ENCODE data around the gene ABLIM1. TPM values are rescaled to one million over a fixed set of nuclear protein-coding genes. Genes with fewer than 3 reads are reported as not detected.

ABLIM1 gene
- total RNA-seq, 1 experiment from 2014 or later, result 62.1 TPM

GRCh38 chr10:114635797-114636550, 22.1 kb downstream of the ABLIM1 start (continued):
- TF ChIP-seq, protein P1, sequence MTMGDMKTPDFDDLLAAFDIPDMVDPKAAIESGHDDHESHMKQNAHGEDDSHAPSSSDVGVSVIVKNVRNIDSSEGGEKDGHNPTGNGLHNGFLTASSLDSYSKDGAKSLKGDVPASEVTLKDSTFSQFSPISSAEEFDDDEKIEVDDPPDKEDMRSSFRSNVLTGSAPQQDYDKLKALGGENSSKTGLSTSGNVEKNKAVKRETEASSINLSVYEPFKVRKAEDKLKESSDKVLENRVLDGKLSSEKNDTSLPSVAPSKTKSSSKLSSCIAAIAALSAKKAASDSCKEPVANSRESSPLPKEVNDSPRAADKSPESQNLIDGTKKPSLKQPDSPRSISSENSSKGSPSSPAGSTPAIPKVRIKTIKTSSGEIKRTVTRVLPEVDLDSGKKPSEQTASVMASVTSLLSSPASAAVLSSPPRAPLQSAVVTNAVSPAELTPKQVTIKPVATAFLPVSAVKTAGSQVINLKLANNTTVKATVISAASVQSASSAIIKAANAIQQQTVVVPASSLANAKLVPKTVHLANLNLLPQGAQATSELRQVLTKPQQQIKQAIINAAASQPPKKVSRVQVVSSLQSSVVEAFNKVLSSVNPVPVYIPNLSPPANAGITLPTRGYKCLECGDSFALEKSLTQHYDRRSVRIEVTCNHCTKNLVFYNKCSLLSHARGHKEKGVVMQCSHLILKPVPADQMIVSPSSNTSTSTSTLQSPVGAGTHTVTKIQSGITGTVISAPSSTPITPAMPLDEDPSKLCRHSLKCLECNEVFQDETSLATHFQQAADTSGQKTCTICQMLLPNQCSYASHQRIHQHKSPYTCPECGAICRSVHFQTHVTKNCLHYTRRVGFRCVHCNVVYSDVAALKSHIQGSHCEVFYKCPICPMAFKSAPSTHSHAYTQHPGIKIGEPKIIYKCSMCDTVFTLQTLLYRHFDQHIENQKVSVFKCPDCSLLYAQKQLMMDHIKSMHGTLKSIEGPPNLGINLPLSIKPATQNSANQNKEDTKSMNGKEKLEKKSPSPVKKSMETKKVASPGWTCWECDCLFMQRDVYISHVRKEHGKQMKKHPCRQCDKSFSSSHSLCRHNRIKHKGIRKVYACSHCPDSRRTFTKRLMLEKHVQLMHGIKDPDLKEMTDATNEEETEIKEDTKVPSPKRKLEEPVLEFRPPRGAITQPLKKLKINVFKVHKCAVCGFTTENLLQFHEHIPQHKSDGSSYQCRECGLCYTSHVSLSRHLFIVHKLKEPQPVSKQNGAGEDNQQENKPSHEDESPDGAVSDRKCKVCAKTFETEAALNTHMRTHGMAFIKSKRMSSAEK (CRISPR knock-in tag; IDR thresholded peaks at IDR 0.05; ENCODE audit: borderline replicate concordance), result no peak
- TF ChIP-seq, protein P2, sequence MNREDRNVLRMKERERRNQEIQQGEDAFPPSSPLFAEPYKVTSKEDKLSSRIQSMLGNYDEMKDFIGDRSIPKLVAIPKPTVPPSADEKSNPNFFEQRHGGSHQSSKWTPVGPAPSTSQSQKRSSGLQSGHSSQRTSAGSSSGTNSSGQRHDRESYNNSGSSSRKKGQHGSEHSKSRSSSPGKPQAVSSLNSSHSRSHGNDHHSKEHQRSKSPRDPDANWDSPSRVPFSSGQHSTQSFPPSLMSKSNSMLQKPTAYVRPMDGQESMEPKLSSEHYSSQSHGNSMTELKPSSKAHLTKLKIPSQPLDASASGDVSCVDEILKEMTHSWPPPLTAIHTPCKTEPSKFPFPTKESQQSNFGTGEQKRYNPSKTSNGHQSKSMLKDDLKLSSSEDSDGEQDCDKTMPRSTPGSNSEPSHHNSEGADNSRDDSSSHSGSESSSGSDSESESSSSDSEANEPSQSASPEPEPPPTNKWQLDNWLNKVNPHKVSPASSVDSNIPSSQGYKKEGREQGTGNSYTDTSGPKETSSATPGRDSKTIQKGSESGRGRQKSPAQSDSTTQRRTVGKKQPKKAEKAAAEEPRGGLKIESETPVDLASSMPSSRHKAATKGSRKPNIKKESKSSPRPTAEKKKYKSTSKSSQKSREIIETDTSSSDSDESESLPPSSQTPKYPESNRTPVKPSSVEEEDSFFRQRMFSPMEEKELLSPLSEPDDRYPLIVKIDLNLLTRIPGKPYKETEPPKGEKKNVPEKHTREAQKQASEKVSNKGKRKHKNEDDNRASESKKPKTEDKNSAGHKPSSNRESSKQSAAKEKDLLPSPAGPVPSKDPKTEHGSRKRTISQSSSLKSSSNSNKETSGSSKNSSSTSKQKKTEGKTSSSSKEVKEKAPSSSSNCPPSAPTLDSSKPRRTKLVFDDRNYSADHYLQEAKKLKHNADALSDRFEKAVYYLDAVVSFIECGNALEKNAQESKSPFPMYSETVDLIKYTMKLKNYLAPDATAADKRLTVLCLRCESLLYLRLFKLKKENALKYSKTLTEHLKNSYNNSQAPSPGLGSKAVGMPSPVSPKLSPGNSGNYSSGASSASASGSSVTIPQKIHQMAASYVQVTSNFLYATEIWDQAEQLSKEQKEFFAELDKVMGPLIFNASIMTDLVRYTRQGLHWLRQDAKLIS (CRISPR knock-in tag; IDR thresholded peaks at IDR 0.05; ENCODE audit: borderline replicate concordance), result no peak
- TF ChIP-seq, protein P3, sequence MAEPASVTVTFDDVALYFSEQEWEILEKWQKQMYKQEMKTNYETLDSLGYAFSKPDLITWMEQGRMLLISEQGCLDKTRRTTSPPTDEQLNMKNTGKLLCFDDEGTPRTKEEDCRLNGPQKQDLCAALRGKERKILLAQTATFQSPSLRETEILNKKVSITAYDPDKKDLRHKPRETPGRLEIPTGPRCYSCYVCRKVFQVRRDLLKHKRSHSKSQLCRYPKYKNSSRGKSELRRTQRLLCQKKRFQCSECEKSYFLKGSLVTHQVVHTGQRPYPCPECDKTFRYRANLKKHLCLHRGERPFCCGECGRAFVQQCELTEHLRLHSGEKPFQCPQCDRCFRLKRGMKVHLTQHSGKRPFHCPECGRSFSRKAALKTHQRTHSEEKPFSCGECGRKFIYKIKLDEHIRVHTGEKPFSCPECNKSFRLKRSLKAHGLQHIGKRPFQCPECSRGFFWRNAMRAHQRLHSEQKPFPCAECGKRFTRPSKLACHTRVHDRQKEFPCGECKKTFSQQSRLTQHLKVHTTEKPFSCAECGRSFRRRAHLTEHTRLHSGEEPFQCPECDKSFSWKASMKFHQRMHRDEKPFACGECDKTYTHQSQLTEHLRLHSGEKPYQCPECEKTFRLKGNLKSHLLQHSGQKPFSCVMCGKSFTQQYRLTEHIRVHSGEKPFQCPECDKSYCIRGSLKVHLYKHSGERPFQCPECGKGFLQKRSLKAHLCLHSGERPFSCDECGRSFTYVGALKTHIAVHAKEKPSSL (CRISPR knock-in tag; conservative IDR thresholded peaks at IDR 0.05), result no peak
- TF ChIP-seq NFYB (CRISPR knock-in tag; conservative IDR thresholded peaks at IDR 0.05; ENCODE audit: low read depth), result no peak

DNA sequence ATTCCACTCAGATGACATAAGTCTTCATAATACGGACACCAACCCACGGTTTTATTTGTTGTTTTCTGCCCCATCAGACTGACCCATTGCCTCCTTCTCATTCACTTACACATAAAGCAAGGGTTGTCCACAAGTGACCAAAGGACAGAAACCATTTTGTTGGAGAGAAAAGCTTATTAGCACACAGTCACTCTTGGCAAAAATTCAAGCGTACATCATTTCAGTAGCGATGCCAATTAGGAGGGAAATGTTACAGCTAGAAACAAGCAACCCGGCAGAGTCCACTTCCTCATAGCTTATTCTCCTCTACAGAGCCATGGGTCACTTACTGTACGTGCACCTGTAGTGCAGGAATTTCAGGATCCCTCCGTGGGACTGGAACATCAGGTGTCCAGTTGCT, 23.0 kb downstream of the ABLIM1 start:
- H3K27me3 Mint-ChIP-seq (ENCODE audit: low read depth), result peaks cover 33% of the 10 kb centered on the region
- H3K4me1 Mint-ChIP-seq, result peaks cover 32% of the 10 kb centered on the region
- no peak overlapping the region for H3K27ac Mint-ChIP-seq
- ATAC-seq (no peak), DNase-seq (ENCODE audit: low spot score) (no peak)
- CTCF ChIA-PET, result no interaction called here
- no peaks in the 10 kb centered on the region for H3K36me3 Mint-ChIP-seq
- no peak overlapping the region for H3K4me3 Mint-ChIP-seq
- POLR2A ChIA-PET, result no interaction called here
- no peaks in the 10 kb centered on the region for H3K9me3 Mint-ChIP-seq
- TF ChIP-seq NR1H2 (CRISPR knock-in tag; IDR thresholded peaks at IDR 0.05) (no peak), TEAD4 (CRISPR knock-in tag; IDR thresholded peaks at IDR 0.05) (no peak), TCF7 (CRISPR knock-in tag; IDR thresholded peaks at IDR 0.05; ENCODE audit: low read depth) (no peak), MLX (CRISPR knock-in tag; IDR thresholded peaks at IDR 0.05) (no peak), SMAD4 (CRISPR knock-in tag; IDR thresholded peaks at IDR 0.05) (no peak), ELF4 (CRISPR knock-in tag; IDR thresholded peaks at IDR 0.05; ENCODE audit: low read depth) (no peak), ETV6 (CRISPR knock-in tag; IDR thresholded peaks at IDR 0.05) (no peak), ZNF671 (CRISPR knock-in tag; IDR thresholded peaks at IDR 0.05) (no peak)
- TF ChIP-seq, protein P1 (CRISPR knock-in tag; IDR thresholded peaks at IDR 0.05; ENCODE audit: borderline replicate concordance), result no peak
- TF ChIP-seq, protein P4, sequence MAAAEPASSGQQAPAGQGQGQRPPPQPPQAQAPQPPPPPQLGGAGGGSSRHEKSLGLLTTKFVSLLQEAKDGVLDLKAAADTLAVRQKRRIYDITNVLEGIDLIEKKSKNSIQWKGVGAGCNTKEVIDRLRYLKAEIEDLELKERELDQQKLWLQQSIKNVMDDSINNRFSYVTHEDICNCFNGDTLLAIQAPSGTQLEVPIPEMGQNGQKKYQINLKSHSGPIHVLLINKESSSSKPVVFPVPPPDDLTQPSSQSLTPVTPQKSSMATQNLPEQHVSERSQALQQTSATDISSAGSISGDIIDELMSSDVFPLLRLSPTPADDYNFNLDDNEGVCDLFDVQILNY (CRISPR knock-in tag; IDR thresholded peaks at IDR 0.05), result no peak
- TF ChIP-seq, protein P5, sequence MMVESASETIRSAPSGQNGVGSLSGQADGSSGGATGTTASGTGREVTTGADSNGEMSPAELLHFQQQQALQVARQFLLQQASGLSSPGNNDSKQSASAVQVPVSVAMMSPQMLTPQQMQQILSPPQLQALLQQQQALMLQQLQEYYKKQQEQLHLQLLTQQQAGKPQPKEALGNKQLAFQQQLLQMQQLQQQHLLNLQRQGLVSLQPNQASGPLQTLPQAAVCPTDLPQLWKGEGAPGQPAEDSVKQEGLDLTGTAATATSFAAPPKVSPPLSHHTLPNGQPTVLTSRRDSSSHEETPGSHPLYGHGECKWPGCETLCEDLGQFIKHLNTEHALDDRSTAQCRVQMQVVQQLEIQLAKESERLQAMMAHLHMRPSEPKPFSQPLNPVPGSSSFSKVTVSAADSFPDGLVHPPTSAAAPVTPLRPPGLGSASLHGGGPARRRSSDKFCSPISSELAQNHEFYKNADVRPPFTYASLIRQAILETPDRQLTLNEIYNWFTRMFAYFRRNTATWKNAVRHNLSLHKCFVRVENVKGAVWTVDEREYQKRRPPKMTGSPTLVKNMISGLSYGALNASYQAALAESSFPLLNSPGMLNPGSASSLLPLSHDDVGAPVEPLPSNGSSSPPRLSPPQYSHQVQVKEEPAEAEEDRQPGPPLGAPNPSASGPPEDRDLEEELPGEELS (CRISPR knock-in tag; IDR thresholded peaks at IDR 0.05), result no peak
